Body of pancreas (tissue), 4 donors: ENCODE data around the gene TIMP2.

ENCODE experiments used
- CTCF ChIP-seq, 7 experiments: fragments of 450-650 bp in 4 of 7; fragments of 200-600 bp in 3 of 7; sonication (generic) in 3 of 7; IDR thresholded peaks; one replicate each; pipeline ENCODE4 v1.5.1; 2016 to 2019; ENCODE audit warnings: antibody characterized with exemption in 7 of 7
- POLR2A ChIP-seq, 3 donors: fragments of 450-650 bp; IDR thresholded peaks; one replicate each; pipeline ENCODE4 v1.6.1; 2016; ENCODE audit warnings: antibody characterized with exemption in 3 of 3, mild to moderate bottlenecking in 2 of 3

- no peak for TF ChIP-seq CTCF (IDR thresholded peaks at IDR 0.05)
- TF ChIP-seq POLR2A (IDR thresholded peaks at IDR 0.05) = no peak
Measured at GRCh38 chr17:78844301-78845005, 80.7 kb downstream of the TIMP2 start.
